GM18508 (cell line): Measurements from ENCODE around the gene ZNF222.

Source experiments
- ATAC-seq: cut with Tn5 transposase; IDR thresholded peaks from one replicate; pipeline ENCODE4 v1.9.1; 2021; ENCODE audit warnings: moderate number of reproducible peaks; ENCODE audit not compliant: insufficient read depth, unreplicated experiment

Gene ZNF222

GRCh38 chr19:44051650-44052402, 26.6 kb downstream of the ZNF222 start, which contains the start of gene ZNF223:
TSS of gene ZNF223 (plus strand) at chr19:44052036. CDS start at chr19:44055177, 3,141 bp downstream.
- no peak for ATAC-seq

- no peak for ATAC-seq
These were observed 30.7 kb downstream of the ZNF222 start for GRCh38 chr19:44055870-44056269.

DNA sequence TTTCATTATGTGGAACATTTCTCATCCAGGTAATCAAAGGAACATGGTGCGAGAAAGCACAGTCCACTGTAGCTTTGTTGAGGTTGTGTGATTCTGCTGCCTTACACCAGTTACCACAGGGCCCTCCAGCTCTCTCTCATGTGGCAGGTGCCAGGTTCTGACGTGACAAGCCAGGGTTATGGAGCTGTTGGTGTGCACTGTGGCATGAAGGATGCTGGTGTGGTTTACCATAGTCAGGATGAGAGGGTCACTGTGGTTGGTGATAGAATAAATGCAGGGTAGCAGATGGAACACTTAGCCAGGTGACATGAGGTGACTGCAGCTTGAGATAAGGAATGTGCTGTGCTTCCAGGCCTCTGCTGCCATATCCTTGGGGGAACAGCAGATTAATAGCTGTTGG, 34.0 kb downstream of the ZNF222 start:
- no peak for ATAC-seq

DNA sequence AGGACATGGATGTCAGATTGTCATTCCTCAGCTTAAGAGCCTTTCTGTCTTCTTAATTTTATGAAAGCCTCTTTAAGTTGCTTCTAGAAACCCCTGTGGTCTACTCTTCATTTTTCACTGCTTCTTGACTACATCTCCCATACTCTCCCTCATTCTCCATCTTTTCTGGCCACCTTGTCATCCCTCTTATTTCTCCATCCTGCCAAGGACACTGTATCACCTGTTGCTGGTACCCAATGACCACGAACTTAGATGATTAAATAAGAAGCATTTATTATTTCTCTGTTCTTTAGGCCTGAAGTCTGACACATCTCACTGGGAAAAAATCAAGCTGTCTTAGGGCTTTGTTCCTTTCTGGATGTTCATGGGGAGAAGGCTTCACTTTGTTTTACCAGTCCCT, 35.9 kb downstream of the ZNF222 start:
- no peak for ATAC-seq

- ATAC-seq, result no peak
These were observed 41.1 kb downstream of the ZNF222 start for GRCh38 chr19:44066305-44066704.

GRCh38 chr19:44069415-44069814, 44.2 kb downstream of the ZNF222 start:
- ATAC-seq, result no peak

GRCh38 chr19:44071824-44072542, 46.8 kb downstream of the ZNF222 start, which contains the start of gene ZNF284:
TSS of gene ZNF284 (plus strand) at chr19:44072159. CDS start at chr19:44076390, 4,231 bp downstream.
- peak; percentile 84 for ATAC-seq

DNA sequence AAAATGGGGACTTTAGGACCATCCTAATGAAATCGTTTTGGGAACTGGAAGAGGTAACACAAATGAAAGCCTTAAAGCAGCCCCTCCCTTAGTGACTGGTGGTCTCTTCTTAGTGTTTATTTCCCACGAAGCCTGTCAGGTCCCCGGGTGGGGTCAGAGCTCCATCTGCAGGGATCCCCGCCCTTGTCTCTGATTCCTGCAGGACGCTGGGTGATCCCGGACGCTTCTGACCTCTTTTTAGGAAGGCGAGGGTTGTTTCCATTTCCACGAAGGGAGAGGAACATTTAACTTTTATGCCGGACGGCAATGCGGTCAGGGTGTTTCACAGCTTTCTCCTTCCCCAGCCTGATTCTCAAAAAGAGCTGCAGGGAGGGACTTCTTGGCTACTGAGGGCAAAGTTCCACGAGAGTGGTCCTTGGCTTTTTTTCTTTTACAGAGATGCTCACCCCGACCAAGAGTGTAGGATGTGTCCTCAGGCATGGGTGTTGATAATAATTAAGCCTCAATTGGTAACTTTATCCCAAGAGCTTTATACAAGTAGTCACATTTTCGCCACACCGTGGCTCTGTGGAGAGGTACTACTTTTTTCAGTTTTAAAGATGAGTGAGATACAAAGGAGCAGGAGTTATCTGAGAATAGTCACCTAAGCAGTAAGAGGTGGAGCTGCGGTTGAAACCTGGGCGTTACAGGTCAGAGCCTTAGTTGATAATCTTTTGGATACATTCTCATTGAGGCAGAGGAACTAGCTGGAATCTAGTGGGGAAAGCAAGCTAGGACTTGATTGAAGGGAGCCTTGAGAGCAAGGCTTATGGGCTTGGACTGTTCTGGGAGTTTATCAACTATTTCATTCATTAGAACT, 47.6 kb downstream of the ZNF222 start:
- no peak for ATAC-seq

- no peak for ATAC-seq
These were observed 51.1 kb downstream of the ZNF222 start for GRCh38 chr19:44076325-44076724.
